ENCODE measurements around the gene SLC36A3. TPM values are rescaled to one million over a fixed set of nuclear protein-coding genes. Genes with fewer than 3 reads are reported as not detected.
"Not testable (repeated sequence)": the region's sequence is repeated elsewhere in the genome, so short reads cannot be mapped to it uniquely, and the experiment has no call there.

The SLC36A3 gene
- total RNA-seq, 1 experiment from 2014 or later: not detected

DNA sequence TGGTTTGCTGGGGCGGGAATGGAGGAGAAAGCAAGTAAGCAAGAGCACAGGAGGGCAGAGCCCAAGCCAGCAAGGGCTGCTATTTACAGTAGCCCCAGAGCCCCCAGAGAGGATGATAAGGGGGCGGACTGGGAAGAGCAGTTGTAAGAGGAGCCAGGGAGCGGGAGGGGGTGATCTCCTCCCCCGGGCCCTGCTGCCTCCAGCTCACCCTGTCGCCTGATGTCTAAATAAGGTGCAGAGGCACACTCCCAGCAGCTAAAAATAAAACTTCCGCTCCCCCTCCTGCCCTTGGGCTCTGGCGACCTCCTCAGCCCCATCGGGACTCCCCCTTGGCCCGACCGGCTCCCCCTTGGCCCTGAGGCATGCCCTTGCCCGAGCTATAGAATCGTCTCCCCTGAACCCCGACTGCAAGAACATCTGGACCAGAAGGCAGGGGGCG lies 65.2 kb downstream of the SLC36A3 start:
- H3K36me3 Mint-ChIP-seq (ENCODE audit: insufficient read depth, unreplicated experiment): no peaks in the 10 kb centered on the region
- DNase-seq (ENCODE audit: unreplicated experiment): no peak
- no TSS peak for BruUV-seq (replicated peaks)
- H3K4me1 Mint-ChIP-seq (ENCODE audit: insufficient read depth, unreplicated experiment): peaks cover 9% of the 10 kb centered on the region
- H3K4me3 Mint-ChIP-seq (ENCODE audit: unreplicated experiment): no peak overlapping the region
- intact Hi-C loops (cut with micrococcal nuclease): no loop called here
- POLR2A ChIA-PET: interaction anchor here (0.9 to 2.0 kb wide), 6 partner anchors 9 to 112 kb away, joined by 3 to 13 read pairs (median 7); partner anchors contain the start of genes CCDC69 and GM2A
- H3K9me3 Mint-ChIP-seq (ENCODE audit: unreplicated experiment): no peaks in the 10 kb centered on the region
- no peaks in the 10 kb centered on the region for H3K27me3 Mint-ChIP-seq (ENCODE audit: insufficient read depth, unreplicated experiment)
- no peak overlapping the region for H3K27ac Mint-ChIP-seq (ENCODE audit: low read depth, unreplicated experiment)
- CTCF ChIA-PET: interaction anchor here (0.5 to 10.1 kb wide), 58 partner anchors 9 to 1931 kb away, joined by 3 to 338 read pairs (median 4); partner anchors contain the start of genes CCDC69 and GM2A
- TF ChIP-seq CTCF (IDR thresholded peaks at IDR 0.05; ENCODE audit: unreplicated experiment): no peak

DNA sequence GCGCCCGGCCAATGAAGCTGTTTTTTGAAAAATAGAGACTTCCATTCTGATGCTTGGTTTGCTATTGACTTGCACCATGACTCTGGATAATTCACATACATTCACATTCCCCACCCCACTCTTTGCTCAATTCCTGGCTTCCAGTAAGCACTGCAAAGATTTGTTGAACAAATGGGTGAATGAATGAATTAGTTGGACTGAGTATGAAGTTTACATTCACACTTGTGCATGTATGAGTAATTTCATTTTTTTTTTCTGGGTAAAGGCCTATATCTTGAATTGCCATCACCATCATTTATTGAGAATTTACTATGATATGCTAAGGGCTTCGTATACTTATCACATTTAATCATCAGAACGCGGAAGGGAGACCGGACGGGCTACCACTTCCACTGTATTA lies 65.9 kb downstream of the SLC36A3 start:
- no peak for TF ChIP-seq CTCF (IDR thresholded peaks at IDR 0.05; ENCODE audit: unreplicated experiment)
- POLR2A ChIA-PET: interaction anchor here (1.1 to 2.0 kb wide), 4 partner anchors 9 to 112 kb away, joined by 3 to 13 read pairs (median 7); partner anchors contain the start of genes CCDC69 and GM2A
- intact Hi-C loops (cut with micrococcal nuclease): no loop called here

DNA sequence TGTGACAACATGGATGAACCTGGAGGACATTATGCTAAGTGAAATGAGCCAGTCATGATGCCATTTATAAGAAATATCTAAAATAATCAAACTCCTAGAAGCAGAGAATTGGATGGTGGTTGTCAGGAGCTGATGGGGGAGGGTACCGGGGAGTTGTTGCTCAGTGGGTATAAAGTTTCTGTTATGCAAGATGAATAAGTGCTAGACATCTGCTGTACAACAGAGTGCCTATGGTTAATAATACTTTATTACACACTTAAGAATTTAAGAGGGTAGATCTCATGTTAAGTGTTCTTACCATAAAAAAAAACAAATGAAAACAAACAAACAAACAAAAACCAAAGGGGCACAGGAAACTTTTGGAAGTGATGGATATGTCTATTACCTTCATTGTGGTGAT lies 66.7 kb downstream of the SLC36A3 start:
- CTCF ChIA-PET: interaction anchor here (0.6 to 10.1 kb wide), 11 partner anchors 14 to 193 kb away, joined by 3 to 338 read pairs (median 14); partner anchors contain the start of gene CCDC69
- BruUV-seq (replicated peaks): no TSS peak
- intact Hi-C loops (cut with micrococcal nuclease): no loop called here

More for the DNA sequence above, 65.9 kb downstream of the SLC36A3 start:
- no peaks in the 10 kb centered on the region for H3K9me3 Mint-ChIP-seq (ENCODE audit: unreplicated experiment)
- no peaks in the 10 kb centered on the region for H3K36me3 Mint-ChIP-seq (ENCODE audit: insufficient read depth, unreplicated experiment)
- DNase-seq (ENCODE audit: unreplicated experiment): no peak
- no peak overlapping the region for H3K27ac Mint-ChIP-seq (ENCODE audit: low read depth, unreplicated experiment)
- no peaks in the 10 kb centered on the region for H3K27me3 Mint-ChIP-seq (ENCODE audit: insufficient read depth, unreplicated experiment)
- H3K4me3 Mint-ChIP-seq (ENCODE audit: unreplicated experiment): no peak overlapping the region
- CTCF ChIA-PET: interaction anchor here (0.6 to 10.1 kb wide), 27 partner anchors 9 to 1930 kb away, joined by 3 to 338 read pairs (median 9); partner anchors contain the start of genes CCDC69 and GM2A
- H3K4me1 Mint-ChIP-seq (ENCODE audit: insufficient read depth, unreplicated experiment): peaks cover 9% of the 10 kb centered on the region
- BruUV-seq (replicated peaks): no TSS peak

DNA sequence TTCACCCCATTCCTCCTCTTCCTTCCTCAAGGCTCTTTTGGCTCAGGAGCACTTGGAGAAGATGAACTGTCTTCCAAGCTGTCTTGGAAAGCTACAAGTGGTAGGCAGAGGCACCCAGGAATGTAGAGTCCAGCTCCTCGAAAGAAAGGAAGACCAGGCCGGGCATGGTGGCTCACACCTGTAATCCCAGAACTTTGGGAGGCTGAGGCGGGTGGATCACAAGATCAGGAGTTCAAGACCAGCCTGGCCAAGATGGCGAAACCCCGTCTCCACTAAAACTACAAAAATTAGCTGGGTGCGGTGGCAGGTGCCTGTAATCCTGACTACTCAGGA lies 68.4 kb downstream of the SLC36A3 start:
- CTCF ChIA-PET: interaction anchor here (0.6 to 10.1 kb wide), 11 partner anchors 15 to 269 kb away, joined by 3 to 338 read pairs (median 4); no protein-coding TSS in a partner anchor
- BruUV-seq (replicated peaks); H3K27me3 Mint-ChIP-seq (ENCODE audit: insufficient read depth, unreplicated experiment); DNase-seq (ENCODE audit: unreplicated experiment); H3K36me3 Mint-ChIP-seq (ENCODE audit: insufficient read depth, unreplicated experiment); intact Hi-C loops (cut with micrococcal nuclease); H3K9me3 Mint-ChIP-seq (ENCODE audit: unreplicated experiment); H3K4me1 Mint-ChIP-seq (ENCODE audit: insufficient read depth, unreplicated experiment); H3K4me3 Mint-ChIP-seq (ENCODE audit: unreplicated experiment): not testable (repeated sequence)
- POLR2A ChIA-PET: interaction anchor here (0.8 to 2.6 kb wide), 3 partner anchors 12 to 18 kb away, joined by 3 to 22 read pairs (median 11); partner anchors contain the start of genes CCDC69 and GM2A
- peak overlapping the region; percentile 32 for H3K27ac Mint-ChIP-seq (ENCODE audit: low read depth, unreplicated experiment)

More for the DNA sequence above, 66.7 kb downstream of the SLC36A3 start:
- DNase-seq (ENCODE audit: unreplicated experiment): no peak
- no peaks in the 10 kb centered on the region for H3K36me3 Mint-ChIP-seq (ENCODE audit: insufficient read depth, unreplicated experiment)
- H3K4me1 Mint-ChIP-seq (ENCODE audit: insufficient read depth, unreplicated experiment): peaks cover 9% of the 10 kb centered on the region
- POLR2A ChIA-PET: interaction anchor here (0.7 to 1.7 kb wide), 4 partner anchors 8 to 26 kb away, joined by 3 to 4 read pairs (median 3); partner anchors contain the start of genes CCDC69 and GM2A
- H3K27ac Mint-ChIP-seq (ENCODE audit: low read depth, unreplicated experiment): no peak overlapping the region
- H3K9me3 Mint-ChIP-seq (ENCODE audit: unreplicated experiment): no peaks in the 10 kb centered on the region
- TF ChIP-seq CTCF (IDR thresholded peaks at IDR 0.05; ENCODE audit: unreplicated experiment): no peak
- no peak overlapping the region for H3K4me3 Mint-ChIP-seq (ENCODE audit: unreplicated experiment)
- H3K27me3 Mint-ChIP-seq (ENCODE audit: insufficient read depth, unreplicated experiment): no peaks in the 10 kb centered on the region
